OCI-LY1 (cell line): ENCODE measurements around the gene SRL.

Experiments
- H2AFZ ChIP-seq: fragments of 200-600 bp; sonication (generic), shearing (Covaris generic); 2 replicates; pipeline ENCODE4 v1.6.0; 2014; ENCODE audit warnings: antibody characterized with exemption, mild to moderate bottlenecking, low read length
- H3F3A ChIP-seq: fragments of 200-600 bp; sonication (generic), shearing (Covaris generic); 2 replicates; pipeline ENCODE4 v1.6.0; 2014; ENCODE audit warnings: mild to moderate bottlenecking, antibody characterized with exemption, low read length, moderate library complexity; ENCODE audit not compliant: insufficient read depth
- H3K27ac ChIP-seq: fragments of 200-600 bp; sonication (generic); 2 replicates; pipeline ENCODE4 v1.5.1; 2014; ENCODE audit warnings: low read length, mixed run types, mild to moderate bottlenecking, low read depth; ENCODE audit not compliant: poor library complexity, severe bottlenecking
- H3K27me3 ChIP-seq: fragments of 200-600 bp; sonication (generic); 2 replicates; pipeline ENCODE4 v1.6.0; 2014; ENCODE audit warnings: antibody characterized with exemption, mild to moderate bottlenecking, low read length, moderate library complexity; ENCODE audit not compliant: insufficient read depth
- H3K36me3 ChIP-seq: fragments of 200-600 bp; sonication (generic); 2 replicates; pipeline ENCODE4 v1.6.1; 2014; ENCODE audit warnings: mild to moderate bottlenecking, antibody characterized with exemption, low read length, moderate library complexity, mixed read lengths; ENCODE audit not compliant: insufficient read depth
- H3K4me1 ChIP-seq: fragments of 200-600 bp; sonication (generic); 2 replicates; pipeline ENCODE4 v1.5.1; 2014; ENCODE audit warnings: mild to moderate bottlenecking, low read length, moderate library complexity; ENCODE audit not compliant: insufficient read depth, severe bottlenecking
- H3K4me2 ChIP-seq: fragments of 200-600 bp; sonication (generic), shearing (Covaris generic); 2 replicates; pipeline ENCODE4 v1.6.1; 2014; ENCODE audit warnings: low read length
- H3K4me3 ChIP-seq: fragments of 200-600 bp; sonication (generic); 2 replicates; pipeline ENCODE4 v1.5.1; 2014; ENCODE audit warnings: low read length, low read depth, mild to moderate bottlenecking, mixed read lengths; ENCODE audit not compliant: poor library complexity, severe bottlenecking
- H3K79me2 ChIP-seq: fragments of 200-600 bp; shearing (Covaris generic); 2 replicates; pipeline ENCODE4 v1.6.1; 2016; ENCODE audit warnings: mixed run types, low read length, mixed read lengths; ENCODE audit not compliant: insufficient read depth
- H3K9ac ChIP-seq: fragments of 200-600 bp; sonication (generic), shearing (Covaris generic); 2 replicates; pipeline ENCODE4 v1.6.1; 2014; ENCODE audit warnings: mild to moderate bottlenecking, low read length, mixed read lengths
- H3K9me2 ChIP-seq: fragments of 200-600 bp; sonication (generic), shearing (Covaris generic); 2 replicates; pipeline ENCODE4 v1.6.1; 2014; ENCODE audit warnings: low read depth, mild to moderate bottlenecking, low read length, mixed read lengths
- H3K9me3 ChIP-seq: fragments of 200-600 bp; shearing (Covaris generic); 2 replicates; pipeline ENCODE4 v1.6.1; 2014; ENCODE audit warnings: low read length, mixed read lengths
- H4K20me1 ChIP-seq: fragments of 200-600 bp; sonication (generic), shearing (Covaris generic); 2 replicates; pipeline ENCODE4 v1.6.0; 2016; ENCODE audit warnings: mild to moderate bottlenecking, low read length; ENCODE audit not compliant: insufficient read depth
- EZH2 ChIP-seq: fragments of 200-600 bp; sonication (generic), shearing (Covaris generic); IDR thresholded peaks from 2 replicates; pipeline ENCODE4 v1.8.0; 2017; ENCODE audit warnings: borderline replicate concordance, mixed run types, mild to moderate bottlenecking, antibody characterized with exemption, low read length, moderate library complexity, mixed read lengths
- TF ChIP-seq, protein P1 (sequence below): fragments of 200-600 bp; sonication (generic), shearing (Covaris generic); IDR thresholded peaks from 2 replicates; pipeline ENCODE4 v1.5.1; 2017; ENCODE audit warnings: mild to moderate bottlenecking, antibody characterized with exemption, low read length, moderate library complexity, mixed read lengths

Gene SRL

DNA sequence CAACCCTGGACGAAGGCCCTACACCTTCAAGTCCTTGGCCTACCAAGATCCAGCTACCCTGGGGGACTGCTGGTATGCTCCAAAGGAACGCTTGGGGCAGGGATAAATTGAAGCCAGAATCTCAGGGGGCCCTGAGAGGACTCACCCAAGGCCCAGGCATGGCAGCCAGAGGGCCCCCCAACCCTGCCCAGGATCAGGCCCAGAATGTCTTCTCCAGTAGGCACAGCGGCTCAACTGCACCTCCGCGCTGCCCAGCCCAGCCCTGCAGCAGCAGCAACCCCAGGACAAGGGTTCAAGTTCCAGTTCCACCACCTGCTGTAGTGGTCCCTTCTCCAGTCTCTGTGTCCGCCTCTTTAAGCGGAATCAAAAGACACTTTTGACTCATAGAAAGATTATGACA, 28.7 kb upstream of the SRL start:
- H3F3A ChIP-seq, result no peaks in the 10 kb centered on the region
- H3K9me3 ChIP-seq, result no peaks in the 10 kb centered on the region
- peak overlapping the region; percentile 95 for H3K9ac ChIP-seq
- peak overlapping the region; percentile 89 for H3K27ac ChIP-seq
- H3K4me1 ChIP-seq, result peaks cover 25% of the 10 kb centered on the region
- no peak overlapping the region for H2AFZ ChIP-seq
- H4K20me1 ChIP-seq, result no peaks in the 10 kb centered on the region
- peaks cover 41% of the 10 kb centered on the region for H3K79me2 ChIP-seq
- H3K9me2 ChIP-seq, result no peaks in the 10 kb centered on the region
- H3K4me3 ChIP-seq, result peak overlapping the region; percentile 96
- H3K36me3 ChIP-seq, result peaks cover 5% of the 10 kb centered on the region; the same call in 1 of the 2 replicates
- no peak for TF ChIP-seq EZH2
- TF ChIP-seq, protein P1, sequence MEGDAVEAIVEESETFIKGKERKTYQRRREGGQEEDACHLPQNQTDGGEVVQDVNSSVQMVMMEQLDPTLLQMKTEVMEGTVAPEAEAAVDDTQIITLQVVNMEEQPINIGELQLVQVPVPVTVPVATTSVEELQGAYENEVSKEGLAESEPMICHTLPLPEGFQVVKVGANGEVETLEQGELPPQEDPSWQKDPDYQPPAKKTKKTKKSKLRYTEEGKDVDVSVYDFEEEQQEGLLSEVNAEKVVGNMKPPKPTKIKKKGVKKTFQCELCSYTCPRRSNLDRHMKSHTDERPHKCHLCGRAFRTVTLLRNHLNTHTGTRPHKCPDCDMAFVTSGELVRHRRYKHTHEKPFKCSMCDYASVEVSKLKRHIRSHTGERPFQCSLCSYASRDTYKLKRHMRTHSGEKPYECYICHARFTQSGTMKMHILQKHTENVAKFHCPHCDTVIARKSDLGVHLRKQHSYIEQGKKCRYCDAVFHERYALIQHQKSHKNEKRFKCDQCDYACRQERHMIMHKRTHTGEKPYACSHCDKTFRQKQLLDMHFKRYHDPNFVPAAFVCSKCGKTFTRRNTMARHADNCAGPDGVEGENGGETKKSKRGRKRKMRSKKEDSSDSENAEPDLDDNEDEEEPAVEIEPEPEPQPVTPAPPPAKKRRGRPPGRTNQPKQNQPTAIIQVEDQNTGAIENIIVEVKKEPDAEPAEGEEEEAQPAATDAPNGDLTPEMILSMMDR, result no peak
- no peaks in the 10 kb centered on the region for H3K27me3 ChIP-seq
- peak overlapping the region; percentile 90 for H3K4me2 ChIP-seq

DNA sequence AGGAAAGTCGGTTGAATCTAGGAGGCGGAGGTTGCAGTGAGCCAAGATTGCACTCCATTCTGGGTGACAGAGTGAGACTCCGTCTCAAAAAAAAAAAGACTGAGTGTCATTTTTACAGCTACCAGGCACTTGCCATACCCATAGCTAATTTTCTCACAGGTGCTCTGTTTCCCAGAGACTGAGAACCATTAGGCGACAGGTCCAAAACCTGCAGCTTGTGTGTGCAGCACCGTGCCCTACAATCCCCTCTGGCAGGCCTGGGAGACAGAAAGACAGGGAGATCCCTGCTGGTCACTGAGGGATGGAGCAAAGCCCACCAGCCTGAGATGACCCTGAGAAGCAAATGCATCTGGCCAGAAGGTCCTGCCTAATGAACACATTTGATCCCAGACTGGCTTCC, 28.2 kb upstream of the SRL start:
- Histone ChIP-seq H3K4me3 (no peak overlapping the region), H3K9me2 (no peaks in the 10 kb centered on the region), H2AFZ (no peak overlapping the region), H3K9me3 (no peaks in the 10 kb centered on the region), H3K27me3 (no peaks in the 10 kb centered on the region), H3F3A (no peaks in the 10 kb centered on the region), H4K20me1 (no peaks in the 10 kb centered on the region), H3K36me3 (peaks cover 5% of the 10 kb centered on the region; the same call in 1 of the 2 replicates), H3K4me1 (peaks cover 25% of the 10 kb centered on the region), H3K79me2 (peaks cover 41% of the 10 kb centered on the region), H3K4me2 (peak overlapping the region; percentile 90), H3K9ac (peak overlapping the region; percentile 95; the same call in 1 of the 2 replicates), H3K27ac (no peak overlapping the region)
- no peak for TF ChIP-seq EZH2
- TF ChIP-seq, protein P1, result no peak

DNA sequence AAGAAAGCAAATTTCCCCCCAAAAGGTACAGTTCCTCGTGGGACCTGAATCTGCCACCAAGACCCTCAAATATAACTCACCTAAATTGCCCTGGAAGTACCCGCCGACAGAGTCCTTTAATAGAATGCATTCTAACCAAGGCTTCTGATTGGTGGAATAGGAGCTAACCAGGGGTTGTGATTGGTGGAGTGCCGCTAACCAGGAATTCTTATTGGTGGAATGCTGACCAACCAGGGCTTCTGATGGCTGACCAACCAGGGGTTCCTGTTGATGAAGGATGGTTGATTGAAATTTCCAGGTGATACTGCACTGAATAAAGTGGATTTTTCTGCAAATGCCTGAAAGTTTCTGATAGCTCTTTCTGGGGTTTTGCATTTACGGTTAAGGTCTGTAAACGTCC, 24.5 kb upstream of the SRL start:
- no peak overlapping the region for H3K4me3 ChIP-seq
- no peaks in the 10 kb centered on the region for H4K20me1 ChIP-seq
- H3K9me3 ChIP-seq, result no peaks in the 10 kb centered on the region
- H3K4me2 ChIP-seq, result no peak overlapping the region
- H3K9me2 ChIP-seq, result no peaks in the 10 kb centered on the region
- H3K36me3 ChIP-seq, result peaks cover 19% of the 10 kb centered on the region
- H3F3A ChIP-seq, result no peaks in the 10 kb centered on the region
- peaks cover 44% of the 10 kb centered on the region for H3K79me2 ChIP-seq
- no peak overlapping the region for H3K9ac ChIP-seq
- H3K27me3 ChIP-seq, result no peaks in the 10 kb centered on the region
- TF ChIP-seq, protein P1, result no peak
- TF ChIP-seq EZH2, result no peak
- peaks cover 24% of the 10 kb centered on the region for H3K4me1 ChIP-seq
- no peak overlapping the region for H3K27ac ChIP-seq
- no peak overlapping the region for H2AFZ ChIP-seq
